Spleen (tissue), 11 donors: ENCODE data around the gene APOBEC4. TPM values are rescaled to one million over a fixed set of nuclear protein-coding genes. Genes with fewer than 3 reads are reported as not detected.
A peak's percentile ranks its signal among the peaks of the same experiment; 100 is the strongest.

ENCODE experiments used
- DNase-seq: peaks from one replicate; pipeline ENCODE4 v3.0.0-alpha.2; 2020
- H3K27ac ChIP-seq, 8 donors: fragments of 200-600 bp; sonication (generic) in 7 of 8; 1 replicate in 4 of 8; 2 replicates in 4 of 8; pipeline versions ENCODE4 v1.5.0 to v1.8.0; 2016 to 2021; ENCODE audit warnings: inconsistent platforms in 4 of 8, mild to moderate bottlenecking in 4 of 8, moderate library complexity in 1 of 8
- H3K27me3 ChIP-seq, 7 donors: fragments of 200-600 bp; sonication (generic) in 6 of 7; replicated peaks in 1 of 7; 1 replicate in 4 of 7; 2 replicates in 3 of 7; pipeline versions ENCODE4 v1.5.0 to v1.8.0; 2016 to 2021; ENCODE audit warnings: inconsistent platforms in 3 of 7, mild to moderate bottlenecking in 1 of 7
- H3K36me3 ChIP-seq, 6 donors: fragments of 200-600 bp; sonication (generic) in 5 of 6; 1 replicate in 4 of 6; 2 replicates in 2 of 6; pipeline versions ENCODE4 v1.5.0 to v1.8.0; 2016 to 2021; ENCODE audit warnings: inconsistent platforms in 2 of 6
- H3K4me1 ChIP-seq, 6 donors: fragments of 200-600 bp; sonication (generic) in 5 of 6; 1 replicate in 3 of 6; 2 replicates in 3 of 6; pipeline versions ENCODE4 v1.5.0 to v1.8.0; 2016 to 2021; ENCODE audit warnings: inconsistent platforms in 3 of 6
- H3K4me3 ChIP-seq, 8 donors: fragments of 200-600 bp; sonication (generic) in 7 of 8; 1 replicate in 4 of 8; 2 replicates in 4 of 8; pipeline versions ENCODE4 v1.5.0 to v1.8.0; 2016 to 2021; ENCODE audit warnings: inconsistent platforms in 4 of 8, mild to moderate bottlenecking in 4 of 8, moderate library complexity in 2 of 8
- H3K9me3 ChIP-seq, 8 donors: fragments of 200-600 bp; sonication (generic) in 7 of 8; 1 replicate in 4 of 8; 2 replicates in 4 of 8; pipeline versions ENCODE4 v1.5.0 to v1.8.0; 2016 to 2021; ENCODE audit warnings: inconsistent platforms in 4 of 8
- POLR2A ChIP-seq, 3 donors: fragments of 450-650 bp; IDR thresholded peaks; one replicate each; pipeline ENCODE4 v1.5.1; 2017; ENCODE audit warnings: antibody characterized with exemption in 3 of 3, mild to moderate bottlenecking in 1 of 3
- POLR2AphosphoS5 ChIP-seq, 3 donors: sonication (generic); formaldehyde crosslinking; IDR thresholded peaks; one replicate each; pipeline ENCODE4 v1.5.1; 2017; ENCODE audit warnings: antibody characterized with exemption in 3 of 3
- WGBS, 5 donors: extraction: QIAGEN DNeasy Blood & Tissue Kit in 3 of 5; methylation state at CpG; one replicate each; pipeline versions ENCODE4 v1.1.5 to v1.1.7; 2013 to 2018; 5-methylcytosine and 5-hydroxymethylcytosine counted together
- intact Hi-C: fragments of 100-400 bp; cut with DNase I; formaldehyde crosslinking; loops from one replicate; pipeline ENCODE4 v1.15.0; 2023; ENCODE audit warnings: low total_unique reads
- polyA plus RNA-seq, 3 donors: library from polyadenylated mRNA; stranded (reverse); fragments of 200-250 nt; gene quantifications; one replicate each; pipeline ENCODE4 v1.2.1, GENCODE V29; 2013
- total RNA-seq, 7 donors: library from RNA; depleted of rRNA in 3 of 7; stranded (reverse); fragments of >200 nt in 3 of 7; fragmentation: NEBNext Ultra II Directional in 4 of 7; extraction: Animal tissue kit (Norgen Biotek cat#: 25700) in 4 of 7; gene quantifications; one replicate each; pipeline versions ENCODE4 v1.1.0 to v1.2.1, GENCODE V29; 2016 to 2021
- TF ChIP-seq, protein P1 (sequence below), 11 experiments: fragments of 200-600 bp in 7 of 11; fragments of 450-650 bp in 4 of 11; sonication (generic) in 4 of 11; IDR thresholded peaks in 8 of 11; conservative IDR thresholded peaks in 3 of 11; 1 replicate in 7 of 11; 2 replicates in 4 of 11; pipeline versions ENCODE4 v1.4.0 to v1.8.0; 2016 to 2021; ENCODE audit warnings: antibody characterized with exemption in 11 of 11, inconsistent platforms in 4 of 11, mild to moderate bottlenecking in 1 of 11
- donor health status: healthy with polysubstance abuse.
- donor health status: DM: no; HTN: no; CAD: no; lungs with moderate emphysema.
- donor health status: DM: no; HTN: no; CAD: no.
- donor health status: Bipolar disorder and iron deficiency.
- donor health status: healthy.
- donor health status: DM: no; HTN: no; CAD: no.
- donor health status: DM: yes; HTN: yes; CAD: no.

Gene APOBEC4
- total and polyA plus RNA-seq, 10 donors, result not detected

DNA sequence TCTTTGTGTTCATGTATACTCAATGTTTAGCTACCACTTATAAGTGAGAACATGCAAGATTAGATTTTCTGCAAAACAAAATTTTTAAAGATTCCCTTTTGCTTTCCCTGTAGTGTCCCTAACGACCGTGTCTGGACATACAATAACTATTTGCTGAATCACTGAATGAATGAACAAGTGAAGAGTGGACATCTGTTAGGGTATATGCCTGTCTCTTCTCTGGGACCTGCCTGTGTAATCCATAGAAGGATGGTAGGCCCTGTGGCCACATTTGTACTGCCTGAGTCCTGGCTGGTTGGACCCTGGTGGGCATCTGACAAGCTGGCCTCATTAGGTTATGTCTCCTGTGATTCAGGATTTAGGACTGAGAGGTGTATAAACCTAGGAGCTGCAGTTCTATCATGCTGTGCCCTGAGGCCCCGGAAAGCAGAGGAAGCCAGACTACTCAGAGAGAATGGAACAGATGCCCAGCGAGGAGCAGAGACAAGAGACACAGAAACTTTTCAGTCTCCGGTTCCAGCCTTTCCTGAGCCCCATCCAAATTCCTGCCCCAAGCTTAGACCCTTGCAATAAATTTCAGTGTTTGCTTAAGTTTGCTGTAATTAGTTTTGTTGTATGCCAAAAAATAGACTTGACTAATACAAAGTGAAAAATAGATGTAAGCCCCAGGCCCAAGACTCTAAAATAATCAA is 55.3 kb downstream of the APOBEC4 start:
- peak overlapping the region in 2 of 8 donors; percentile 22 to 94 for H3K27ac ChIP-seq
- no peak for DNase-seq

DNA sequence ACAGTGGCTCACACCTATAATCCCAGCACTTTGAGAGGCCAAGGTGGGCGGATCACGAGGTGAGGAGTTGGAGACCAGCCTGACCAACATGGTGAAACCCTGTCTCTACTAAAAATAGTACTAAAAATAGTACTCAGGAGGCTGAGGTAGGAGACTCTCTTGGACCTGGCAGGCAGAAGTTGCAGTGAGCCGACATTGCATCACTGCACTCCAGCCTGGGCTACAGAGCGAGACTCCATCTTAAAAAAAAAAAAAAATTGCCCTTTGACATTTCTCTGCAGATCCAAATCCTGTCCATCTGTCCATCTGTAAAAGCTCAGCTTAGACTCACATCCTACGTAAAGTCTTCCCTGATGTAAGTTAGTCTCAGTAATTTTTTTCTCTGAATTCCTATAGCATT is 56.6 kb downstream of the APOBEC4 start:
- no peaks in the 10 kb centered on the region for H3K36me3 ChIP-seq
- WGBS, 5 donors, result 82 to 93% (median 87%) methylated on average over 5 of the region's 5 CpGs
- H3K4me1 ChIP-seq, result peaks cover 0 to 46% (median 24%) of the 10 kb centered on the region in 6 donors
- H3K27ac ChIP-seq, result no peak overlapping the region
- no peaks in the 10 kb centered on the region for H3K27me3 ChIP-seq
- H3K9me3 ChIP-seq, result no peaks in the 10 kb centered on the region
- TF ChIP-seq, protein P1, sequence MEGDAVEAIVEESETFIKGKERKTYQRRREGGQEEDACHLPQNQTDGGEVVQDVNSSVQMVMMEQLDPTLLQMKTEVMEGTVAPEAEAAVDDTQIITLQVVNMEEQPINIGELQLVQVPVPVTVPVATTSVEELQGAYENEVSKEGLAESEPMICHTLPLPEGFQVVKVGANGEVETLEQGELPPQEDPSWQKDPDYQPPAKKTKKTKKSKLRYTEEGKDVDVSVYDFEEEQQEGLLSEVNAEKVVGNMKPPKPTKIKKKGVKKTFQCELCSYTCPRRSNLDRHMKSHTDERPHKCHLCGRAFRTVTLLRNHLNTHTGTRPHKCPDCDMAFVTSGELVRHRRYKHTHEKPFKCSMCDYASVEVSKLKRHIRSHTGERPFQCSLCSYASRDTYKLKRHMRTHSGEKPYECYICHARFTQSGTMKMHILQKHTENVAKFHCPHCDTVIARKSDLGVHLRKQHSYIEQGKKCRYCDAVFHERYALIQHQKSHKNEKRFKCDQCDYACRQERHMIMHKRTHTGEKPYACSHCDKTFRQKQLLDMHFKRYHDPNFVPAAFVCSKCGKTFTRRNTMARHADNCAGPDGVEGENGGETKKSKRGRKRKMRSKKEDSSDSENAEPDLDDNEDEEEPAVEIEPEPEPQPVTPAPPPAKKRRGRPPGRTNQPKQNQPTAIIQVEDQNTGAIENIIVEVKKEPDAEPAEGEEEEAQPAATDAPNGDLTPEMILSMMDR (IDR thresholded peaks at IDR 0.05 in 8 of 11, conservative IDR thresholded peaks at IDR 0.05 in 3 of 11), result no peak
- TF ChIP-seq POLR2A (IDR thresholded peaks at IDR 0.05) (no peak), POLR2AphosphoS5 (IDR thresholded peaks at IDR 0.05) (no peak)
- no peak overlapping the region for H3K4me3 ChIP-seq
- intact Hi-C loops, result no loop called here
- no peak for DNase-seq

More for the DNA sequence above, 55.3 kb downstream of the APOBEC4 start:
- 82 to 89% (median 84%) methylated on average over 5 of the region's 5 CpGs for WGBS, 5 donors
- Histone ChIP-seq H3K4me1 (peaks cover 0 to 43% (median 17%) of the 10 kb centered on the region in 6 donors), H3K9me3 (no peaks in the 10 kb centered on the region), H3K4me3 (no peak overlapping the region), H3K36me3 (no peaks in the 10 kb centered on the region), H3K27me3 (no peaks in the 10 kb centered on the region)
- TF ChIP-seq POLR2A (IDR thresholded peaks at IDR 0.05), result no peak
- TF ChIP-seq, protein P1 (IDR thresholded peaks at IDR 0.05 in 8 of 11, conservative IDR thresholded peaks at IDR 0.05 in 3 of 11), result no peak
- TF ChIP-seq POLR2AphosphoS5 (IDR thresholded peaks at IDR 0.05), result no peak
- intact Hi-C loops, result no loop called here

Other genes starting within 250 kb of the APOBEC4 start
- 1 to 10 TPM in 1 of 7 donors, under 1 TPM in 6; 0.13 to 1.7 (median 0.21) TPM for gene NMNAT2, start 234.9 kb downstream of the APOBEC4 start, total RNA-seq
- under 1 TPM; 0.05 to 0.10 (median 0.07) TPM for gene NMNAT2, start 234.9 kb downstream of the APOBEC4 start, polyA plus RNA-seq
- gene SMG7, start 180.8 kb downstream of the APOBEC4 start, total RNA-seq, result 100 to 1,000 TPM in 1 of 7 donors, 10 to 100 TPM in 6; 51.7 to 116 (median 68.8) TPM
- 10 to 100 TPM; 14.1 to 18.3 (median 14.6) TPM for gene SMG7, start 180.8 kb downstream of the APOBEC4 start, polyA plus RNA-seq
- gene NCF2, start 62.9 kb downstream of the APOBEC4 start, total RNA-seq, result 100 to 1,000 TPM in 5 of 7 donors, 10 to 100 TPM in 2; 62.2 to 232 (median 114) TPM
- gene NCF2, start 62.9 kb downstream of the APOBEC4 start, polyA plus RNA-seq, result 10 to 100 TPM; 14.9 to 34.7 (median 20.5) TPM
- gene ARPC5, start 17.5 kb downstream of the APOBEC4 start, total RNA-seq, result 100 to 1,000 TPM; 141 to 221 (median 171) TPM
- 100 to 1,000 TPM; 122 to 208 (median 190) TPM for gene ARPC5, start 17.5 kb downstream of the APOBEC4 start, polyA plus RNA-seq
- 100 to 1,000 TPM in 4 of 7 donors, 10 to 100 TPM in 3; 66.7 to 126 (median 102) TPM for gene RGL1, start 151.8 kb upstream of the APOBEC4 start, total RNA-seq
- 10 to 100 TPM; 14.3 to 30.2 (median 14.8) TPM for gene RGL1, start 151.8 kb upstream of the APOBEC4 start, polyA plus RNA-seq